Measurements from ENCODE around the gene MOCS2. TPM values are rescaled to one million over a fixed set of nuclear protein-coding genes. Genes with fewer than 3 reads are reported as not detected.

MOCS2 gene
- total and polyA plus RNA-seq, 2 of the 8 experiments (the other 6 are each of a cell fraction or from before 2014, with no cell fraction given) = 6.7 to 16.1 TPM

- Histone ChIP-seq H2AK5ac (ENCODE audit: low read depth, low read length) (no peak overlapping the region), H2BK120ac (replicated peaks; ENCODE audit: low read depth, low read length) (no peak overlapping the region), H4K8ac (ENCODE audit: extremely low read depth, insufficient read depth, low read length) (no peak overlapping the region), H3K4ac (replicated peaks; ENCODE audit: insufficient read length, low read depth, low read length) (no peak overlapping the region), H2AFZ (ENCODE audit: low read length) (no peak overlapping the region), H3K9ac (replicated peaks in 1 of 4; ENCODE audit: extremely low read depth in 1 of 4, low read depth in 3 of 4, low read length in 3 of 4) (no peak overlapping the region), H3K27ac (ENCODE audit: low read depth, low read length) (no peak overlapping the region), H3K9me3 (ENCODE audit: insufficient read depth in 2 of 2, low read depth in 1 of 2, low read length in 1 of 2) (no peaks in the 10 kb centered on the region), H2BK12ac (ENCODE audit: low read depth, low read length) (no peak overlapping the region), H2BK20ac (ENCODE audit: low read length) (no peak overlapping the region), H3K36me3 (ENCODE audit: control insufficient read depth in 2 of 4, insufficient read depth in 4 of 4, low read length in 3 of 4) (no peaks in the 10 kb centered on the region), H3K23me2 (ENCODE audit: low read depth, low read length) (no peaks in the 10 kb centered on the region), H3K14ac (ENCODE audit: insufficient read length) (no peak overlapping the region), H3K4me2 (ENCODE audit: insufficient read depth in 1 of 2, low read depth in 2 of 2, low read length in 2 of 2) (no peak overlapping the region), H2BK15ac (ENCODE audit: low read length) (no peak overlapping the region), H2BK5ac (ENCODE audit: low read depth, low read length) (no peak overlapping the region), H3K56ac (replicated peaks; ENCODE audit: insufficient read length, low read depth, low read length) (no peak overlapping the region), H4K5ac (ENCODE audit: insufficient read length, low read depth, low read length) (no peak overlapping the region), H3K27me3 (replicated peaks in 1 of 4; ENCODE audit: control insufficient read depth in 3 of 4, extremely low read depth in 1 of 4, insufficient read depth in 3 of 4, low read length in 3 of 4) (no peaks in the 10 kb centered on the region), H3K23ac (ENCODE audit: insufficient read length) (no peak overlapping the region), H4K91ac (replicated peaks; ENCODE audit: insufficient read length, low read length) (no peak overlapping the region), H3K18ac (ENCODE audit: extremely low read depth, low read length) (no peak overlapping the region), H3K4me1 (replicated peaks in 1 of 4; ENCODE audit: control insufficient read depth in 3 of 4, insufficient read depth in 4 of 4, low read length in 3 of 4) (peaks cover 0 to 2% (median 0%) of the 10 kb centered on the region in 4 experiments; a peak in 1 of 7 replicates), H3K79me2 (ENCODE audit: control insufficient read depth in 1 of 2, insufficient read depth in 2 of 2, low read length in 2 of 2) (no peaks in the 10 kb centered on the region), H3K79me1 (ENCODE audit: low read depth, low read length) (no peaks in the 10 kb centered on the region), H4K20me1 (replicated peaks in 1 of 2; ENCODE audit: control insufficient read depth in 1 of 2, insufficient read depth in 2 of 2, low read length in 2 of 2) (no peaks in the 10 kb centered on the region), H3K4me3 (ENCODE audit: extremely low read depth in 1 of 4, insufficient read depth in 2 of 4, low read depth in 3 of 4, low read length in 4 of 4) (no peak overlapping the region)
- 82% methylated on average over 2 of the region's 2 CpGs; no CpG with 5 or more reads in 1 of the 2 experiments for WGBS, 2 experiments (ENCODE audit: extremely low coverage in 1 of 2, insufficient coverage in 1 of 2, insufficient read length in 1 of 2, insufficient replicate concordance in 2 of 2, low coverage in 1 of 2, low lambda C conversion rate in 2 of 2, missing lambda C conversion rate in 1 of 2)
- no peak for FAIRE-seq
- DNase-seq (ENCODE audit: low read depth in 1 of 2, low spot score in 2 of 2) = no peak
- CTCF ChIA-PET (ENCODE audit: partially characterized antibody) = interaction anchor here (1.2 to 5.0 kb wide), 4 partner anchors 13 to 99 kb away, joined by 3 to 32 read pairs (median 4); no protein-coding TSS in a partner anchor
- TF ChIP-seq ASH2L (IDR thresholded peaks at IDR 0.05; ENCODE audit: low read length) (no peak), CBX8 (IDR thresholded peaks at IDR 0.05; ENCODE audit: borderline replicate concordance, low read depth, low read length) (no peak), RNF2 (IDR thresholded peaks at IDR 0.05; ENCODE audit: borderline replicate concordance, low read depth, low read length, missing control alignments, poor library complexity, severe bottlenecking) (no peak), FOSL1 (IDR thresholded peaks at IDR 0.05; ENCODE audit: insufficient read depth, low read depth, low read length) (no peak), RFX5 (IDR thresholded peaks at IDR 0.05; ENCODE audit: borderline replicate concordance, low read depth, low read length) (no peak), CREB1 (IDR thresholded peaks at IDR 0.05) (no peak), BCL11A (IDR thresholded peaks at IDR 0.05; ENCODE audit: low read depth in 2 of 2, low read length in 2 of 2) (no peak)
- POLR2A ChIA-PET (ENCODE audit: partially characterized antibody) = no interaction called here
Measured at GRCh38 chr5:53048248-53048647, 61.3 kb downstream of the MOCS2 start.
